Activated CD4-positive, CD25-positive, alpha-beta regulatory T cell (primary cell): ENCODE data around the gene FAM25C.
"Not testable (repeated sequence)": the region's sequence is repeated elsewhere in the genome, so short reads cannot be mapped to it uniquely, and the experiment has no call there.

Source experiments
- DNase-seq, 4 experiments: peaks; one replicate each; lab custom pipeline; 2025; lab: John Stamatoyannopoulos, UW

Gene FAM25C

DNA sequence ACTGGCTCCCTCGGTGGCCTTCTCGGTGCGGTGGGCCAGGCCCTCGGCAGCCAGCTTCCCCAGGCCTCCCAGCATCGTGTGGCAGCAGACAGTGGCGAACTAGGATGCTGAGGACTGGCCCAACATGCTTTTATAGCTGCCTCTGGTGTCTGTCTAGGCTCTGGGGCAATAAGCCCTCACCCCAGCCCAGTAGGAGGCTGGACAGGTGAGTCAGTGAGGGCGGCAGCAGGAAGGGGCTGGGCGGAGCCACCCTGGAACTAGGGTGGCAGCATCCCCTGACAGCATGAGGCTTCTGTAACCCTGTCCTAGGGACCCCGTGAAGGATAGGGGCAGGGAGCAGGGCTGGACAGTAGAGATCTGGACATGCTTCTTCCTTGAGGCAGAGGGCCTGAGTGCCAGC is at the start of gene FAM25C:
Gene FAM25C, minus strand, starts transcription at position 101 of the 400 bp plus-strand sequence. Its CDS starts 26 bp downstream, at position 75.
- not testable (repeated sequence) for DNase-seq

DNA sequence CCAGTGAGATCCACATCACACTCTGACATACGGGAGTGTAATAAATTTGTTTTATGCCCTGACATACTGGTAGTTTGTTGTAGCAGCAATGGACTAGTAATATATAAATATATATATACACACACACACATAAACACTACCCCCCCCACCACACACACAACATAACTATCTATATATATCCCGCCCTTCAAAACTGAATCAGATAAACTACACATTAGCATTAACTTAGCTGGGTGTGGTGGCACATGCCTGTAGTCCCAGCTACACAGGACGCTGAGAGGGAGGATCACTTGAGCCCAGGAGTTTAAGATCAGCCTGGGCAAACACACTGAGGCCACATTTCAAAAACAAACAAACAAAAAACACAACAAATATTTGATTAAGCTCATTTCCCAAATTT is 45.0 kb upstream of the FAM25C start:
- DNase-seq = not testable (repeated sequence)

DNA sequence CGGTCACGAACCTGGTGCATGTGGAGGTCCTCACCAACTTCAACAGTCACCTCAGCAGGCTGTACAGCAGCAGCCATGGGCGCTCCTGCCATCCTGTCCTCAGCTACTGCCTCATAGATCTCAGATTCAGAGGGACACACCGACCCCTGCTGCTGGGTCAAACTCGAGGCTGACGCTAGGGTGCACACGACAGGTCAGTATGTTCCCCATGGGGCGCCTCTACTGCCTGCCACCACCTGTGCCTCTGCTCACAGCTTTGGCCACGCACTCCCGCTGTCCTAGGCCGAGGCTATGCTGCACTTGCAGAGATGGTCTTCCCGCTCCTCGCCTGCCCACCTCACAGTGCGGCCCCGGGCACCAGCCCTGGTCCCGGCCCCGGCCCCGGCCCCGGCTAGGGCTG is 31.8 kb upstream of the FAM25C start:
- not testable (repeated sequence) for DNase-seq

DNA sequence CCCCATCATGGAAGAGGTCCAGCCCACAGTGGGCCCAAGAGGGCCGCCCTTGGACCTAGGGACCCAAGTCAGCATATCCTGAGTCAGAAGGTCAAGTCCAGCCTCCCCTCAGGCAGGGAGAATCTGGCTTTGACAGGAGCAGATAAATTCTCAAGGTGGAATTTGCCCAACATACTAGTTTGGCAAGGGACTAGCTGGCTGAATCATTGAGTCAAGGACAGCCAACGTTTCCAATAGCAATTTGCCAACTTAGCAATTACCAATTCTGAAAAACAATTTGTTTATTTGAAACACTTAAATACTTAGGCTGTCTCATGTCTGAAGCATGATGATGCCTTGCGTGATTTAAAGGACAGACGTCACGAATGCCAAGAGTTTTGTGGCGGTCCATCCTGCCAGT is 2.7 kb upstream of the FAM25C start:
- not testable (repeated sequence) for DNase-seq

DNA sequence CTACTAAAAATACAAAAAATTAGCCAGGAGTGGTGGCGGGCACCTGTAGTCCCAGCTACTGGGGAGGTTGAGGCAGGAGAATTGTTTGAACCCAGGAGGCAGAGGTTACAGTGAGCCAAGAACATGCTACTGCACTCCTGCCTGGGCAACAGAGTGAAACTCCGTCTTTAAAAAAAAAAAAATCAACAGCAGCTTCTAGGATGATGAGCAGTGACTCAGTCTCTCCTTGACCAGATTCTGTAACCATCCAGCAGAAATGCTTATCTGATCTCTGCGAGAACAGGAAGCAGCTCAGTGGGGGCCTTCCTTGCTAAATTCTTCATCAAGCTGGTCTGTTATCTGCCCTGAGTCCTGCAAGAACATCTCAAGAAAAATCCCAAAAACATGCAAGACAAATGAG is 5.5 kb downstream of the FAM25C start:
- DNase-seq = not testable (repeated sequence)

DNA sequence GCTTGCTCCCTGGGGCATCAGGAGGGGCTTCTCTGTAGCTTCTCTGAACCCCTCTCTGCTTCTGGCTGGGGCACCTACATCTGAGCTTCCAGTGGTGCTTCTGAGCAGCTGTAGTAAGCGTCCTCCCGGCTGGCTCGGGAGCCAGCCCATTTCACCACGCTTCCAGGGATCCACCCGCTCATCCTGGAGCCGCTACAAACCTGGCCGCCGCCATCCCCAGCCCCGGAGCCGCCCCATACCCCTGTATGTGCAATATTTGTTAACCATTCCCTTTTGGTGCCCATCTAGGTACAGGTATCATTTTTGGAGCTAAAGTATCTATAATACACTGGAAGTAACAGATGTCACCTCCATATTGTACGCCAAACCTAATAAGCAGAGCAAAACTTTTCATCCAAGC is 7.0 kb downstream of the FAM25C start:
- not testable (repeated sequence) for DNase-seq

DNA sequence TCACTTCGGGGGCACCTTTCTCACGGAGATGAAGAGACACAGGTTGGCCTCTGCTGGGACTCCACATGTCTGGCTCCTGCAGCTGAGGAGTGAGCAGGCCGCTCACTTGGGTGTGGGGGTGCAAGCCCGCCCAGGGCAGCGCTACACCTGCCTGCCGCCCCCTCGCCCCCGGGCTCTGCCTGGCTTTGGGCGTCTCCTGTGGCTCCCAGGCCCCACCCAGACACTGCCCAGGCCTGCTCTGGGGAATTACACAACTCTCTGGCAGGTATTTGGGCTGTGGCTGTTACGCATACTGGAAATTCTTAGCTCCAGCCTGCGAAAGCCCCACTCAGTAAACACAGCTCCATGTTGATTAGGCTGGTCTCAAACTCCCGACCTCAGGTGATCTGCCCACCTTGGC is 7.9 kb downstream of the FAM25C start:
- not testable (repeated sequence) for DNase-seq

DNA sequence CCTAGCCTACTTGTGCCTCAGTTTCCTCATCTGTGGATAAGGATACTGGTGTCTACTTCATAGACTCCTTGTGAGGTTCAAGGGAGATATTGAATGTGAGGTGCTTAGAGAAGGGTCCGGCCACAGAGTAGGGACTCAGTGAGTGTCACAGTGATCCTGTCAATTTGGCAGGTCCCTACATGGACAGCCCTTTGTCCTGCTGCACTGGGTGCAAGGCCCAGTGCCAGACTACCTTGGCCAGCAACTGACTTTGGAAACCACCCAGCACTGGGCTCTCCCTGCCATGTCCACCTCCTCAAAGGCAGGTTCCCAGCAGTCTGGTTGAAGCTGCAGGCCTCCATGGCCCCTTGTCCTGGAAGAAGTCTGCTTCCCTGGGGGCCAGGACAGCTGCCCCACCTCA is 9.5 kb downstream of the FAM25C start:
- DNase-seq = not testable (repeated sequence)

DNA sequence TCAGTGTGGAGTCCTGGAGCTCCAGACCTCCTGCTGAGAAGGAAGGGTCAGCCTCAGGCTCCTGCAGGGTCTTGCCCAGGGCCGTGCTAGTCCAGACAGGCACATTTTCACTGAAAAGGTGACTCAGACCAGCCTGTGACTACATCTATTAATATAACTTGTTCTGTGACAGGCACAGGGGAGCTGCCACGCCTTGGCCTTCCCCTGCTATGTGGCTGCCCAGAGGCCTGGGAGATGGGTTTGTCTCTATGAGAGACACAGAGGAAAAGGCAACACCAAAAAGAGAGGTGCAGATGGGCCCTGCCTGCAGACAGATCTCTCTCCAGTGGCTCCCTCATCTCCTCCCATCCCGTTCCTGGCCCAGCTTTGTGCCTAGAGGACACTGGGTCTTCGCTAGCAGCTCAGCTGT is 10.0 kb downstream of the FAM25C start:
- DNase-seq = not testable (repeated sequence)

DNA sequence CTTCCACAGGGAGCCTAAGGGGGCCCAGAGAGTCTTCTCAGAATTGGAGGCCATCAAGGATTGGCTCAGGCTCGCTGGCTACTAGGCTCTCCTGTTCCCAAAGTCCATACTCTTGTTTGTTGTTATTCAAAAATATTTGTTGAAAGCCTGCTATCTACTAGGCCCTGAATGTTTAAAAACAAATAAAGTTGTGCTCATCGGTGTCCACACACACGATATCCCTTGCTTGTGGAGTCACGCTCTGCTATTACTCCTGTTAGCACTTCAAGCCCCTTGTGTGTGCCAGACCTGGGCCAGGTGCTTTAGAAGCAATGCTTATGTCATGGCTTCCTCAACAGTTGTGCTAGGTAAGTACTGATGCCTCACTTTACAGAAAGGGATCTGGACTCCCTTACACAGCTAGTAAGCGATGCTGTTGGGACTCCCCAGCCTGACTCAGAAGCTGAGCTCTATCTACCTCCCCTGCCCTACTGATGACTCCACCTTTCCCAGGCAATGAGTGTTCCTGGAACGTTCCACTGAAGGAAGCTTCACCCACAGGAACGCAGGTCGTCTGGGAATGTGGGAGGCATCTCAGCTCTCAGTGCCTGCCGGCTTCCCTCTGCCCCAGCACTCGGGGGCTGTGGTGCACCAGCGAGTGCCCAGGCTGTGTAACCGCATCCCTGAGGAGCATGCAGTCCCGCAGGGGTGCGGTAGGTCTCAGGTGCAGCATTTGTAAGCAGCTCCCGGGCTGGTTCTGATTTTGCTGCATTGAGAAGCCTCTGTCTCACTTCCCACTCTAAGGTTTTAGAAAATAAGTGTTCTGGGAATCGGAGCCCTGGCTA is 10.7 kb downstream of the FAM25C start:
- DNase-seq = not testable (repeated sequence)

DNA sequence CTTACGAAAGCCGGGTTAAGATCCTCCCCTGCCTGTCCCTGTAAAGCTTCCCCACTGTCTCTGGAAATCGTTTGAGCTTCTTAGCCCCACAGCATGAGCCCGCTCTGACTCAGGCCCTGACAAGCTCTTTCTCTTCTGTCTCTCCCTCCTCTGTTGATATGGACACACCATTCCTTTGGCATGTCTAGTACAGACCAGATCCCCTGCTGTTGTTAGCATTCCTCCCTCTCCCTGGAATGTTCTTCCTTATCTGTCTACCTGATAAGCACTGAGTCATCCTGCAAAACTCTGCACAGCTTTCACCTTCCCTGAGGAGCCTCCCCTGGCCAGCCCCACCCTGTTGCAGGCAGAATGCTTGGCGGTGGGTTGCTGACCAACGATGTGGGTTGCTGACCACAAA is 11.6 kb downstream of the FAM25C start:
- not testable (repeated sequence) for DNase-seq

DNA sequence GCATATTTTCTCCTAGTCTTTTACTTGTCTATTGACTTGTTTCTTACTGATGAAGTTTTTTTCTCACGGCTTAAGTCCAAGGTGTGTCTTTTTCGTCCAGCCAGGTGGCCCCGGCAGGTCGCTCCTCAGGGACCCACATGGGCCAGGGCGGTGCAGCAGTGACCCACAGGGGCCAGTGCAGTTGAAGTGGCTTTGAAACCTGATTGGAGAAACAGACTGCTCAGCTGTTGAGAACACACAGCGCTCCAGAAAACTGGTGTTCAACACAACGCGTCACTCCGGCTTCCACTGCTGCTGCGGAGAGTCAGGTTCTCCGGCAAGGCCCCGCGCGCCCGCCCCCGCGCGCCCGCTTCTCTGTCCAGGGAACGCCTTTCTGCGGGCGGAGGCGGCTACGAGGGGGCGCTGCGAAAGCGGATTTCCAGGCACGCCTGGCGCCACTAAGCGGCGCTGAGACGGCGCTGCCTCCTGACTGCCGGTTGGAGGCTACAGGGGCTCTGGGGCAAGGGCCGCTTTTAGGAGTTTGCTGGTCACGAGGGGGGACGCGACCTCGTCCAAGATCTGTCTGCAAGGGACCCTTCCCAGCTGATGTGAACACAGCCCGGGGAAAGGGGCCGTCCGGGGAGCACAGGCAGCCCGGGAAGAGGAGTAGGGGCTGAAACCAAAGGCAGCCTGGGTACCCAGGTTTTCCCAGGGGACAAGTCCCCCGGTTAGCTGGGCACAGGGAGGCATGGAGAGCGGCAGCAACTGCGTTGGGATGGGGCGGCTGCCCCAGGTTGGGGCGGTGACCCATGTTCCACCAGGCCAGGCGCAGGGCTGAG is 13.0 kb downstream of the FAM25C start:
- DNase-seq = not testable (repeated sequence)

DNA sequence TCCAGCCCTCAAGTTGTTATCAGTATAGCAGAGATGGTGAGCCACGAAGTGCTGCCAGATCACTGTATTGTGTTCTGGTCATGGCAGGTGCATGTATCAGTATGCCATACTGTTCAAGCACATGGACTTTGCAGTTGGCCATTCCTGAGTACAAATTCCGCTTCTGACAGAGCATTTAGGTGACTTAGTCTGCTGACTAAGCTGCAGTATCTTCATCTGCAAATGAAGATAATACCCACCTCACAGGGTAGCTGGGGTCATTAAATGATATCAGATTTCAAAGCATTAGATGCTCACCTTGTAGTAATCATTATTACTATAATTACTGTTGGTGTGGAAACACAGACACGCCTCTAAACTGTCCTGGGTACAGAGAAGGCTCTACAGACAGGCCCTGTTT is 24.2 kb downstream of the FAM25C start:
- not testable (repeated sequence) for DNase-seq

DNA sequence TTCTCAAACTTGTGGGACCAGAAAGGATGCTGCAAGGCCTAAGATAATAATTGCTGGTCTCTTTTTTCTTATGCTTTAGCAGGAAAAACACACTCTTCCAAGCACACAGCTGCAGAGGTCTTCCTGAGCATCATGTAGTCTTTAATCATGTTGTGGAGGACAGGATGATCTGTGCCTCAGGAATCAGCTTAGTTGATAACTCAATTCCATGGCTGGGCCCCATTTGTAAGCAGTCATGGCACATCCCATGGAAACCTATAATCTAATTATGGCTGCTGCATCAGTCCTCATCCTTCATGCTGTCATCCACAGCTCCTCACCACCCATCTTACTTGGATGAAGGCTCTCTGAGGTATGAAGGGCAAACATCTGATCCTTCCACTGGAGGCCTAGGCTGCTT is 26.5 kb downstream of the FAM25C start:
- DNase-seq = not testable (repeated sequence)

DNA sequence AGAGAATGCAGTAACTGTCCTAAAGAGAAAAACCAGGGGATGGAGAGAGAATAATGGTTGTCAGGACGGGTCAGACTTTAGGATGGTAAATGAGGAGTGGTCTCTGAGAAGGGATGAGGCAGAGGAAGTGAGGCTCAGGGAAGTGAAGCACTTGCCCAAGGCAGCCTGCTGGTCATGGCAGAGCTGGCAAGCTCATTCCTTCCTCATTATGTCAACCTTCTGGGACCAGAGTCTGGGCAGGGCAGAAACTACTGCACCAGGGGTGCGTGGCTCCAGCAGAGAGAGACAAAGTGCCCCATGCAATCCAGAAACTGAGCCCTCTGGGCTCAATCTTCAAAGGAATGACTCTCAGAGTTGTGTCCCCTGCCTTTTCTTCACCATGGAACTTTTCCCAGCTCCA is 27.5 kb downstream of the FAM25C start:
- DNase-seq = not testable (repeated sequence)

DNA sequence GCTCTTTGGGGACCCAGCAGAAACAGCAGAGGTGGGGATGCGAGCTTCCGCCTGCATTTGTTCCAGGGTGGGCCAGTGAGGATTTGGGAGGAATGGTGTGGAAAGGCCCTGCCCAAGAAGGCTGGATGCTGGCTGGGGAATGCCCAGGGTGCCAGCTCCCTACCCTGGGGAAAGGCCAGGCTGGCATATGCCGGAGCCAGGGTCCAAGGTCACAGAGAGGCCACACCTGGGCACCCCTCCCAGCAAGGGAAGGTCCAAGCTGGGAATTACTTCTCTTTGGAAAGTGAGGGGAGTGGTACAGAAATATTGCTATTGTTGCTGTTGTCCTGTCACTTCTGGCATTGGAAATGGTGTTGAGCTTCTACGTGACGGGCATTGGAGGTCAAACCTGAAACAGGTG is 28.0 kb downstream of the FAM25C start:
- DNase-seq = not testable (repeated sequence)

DNA sequence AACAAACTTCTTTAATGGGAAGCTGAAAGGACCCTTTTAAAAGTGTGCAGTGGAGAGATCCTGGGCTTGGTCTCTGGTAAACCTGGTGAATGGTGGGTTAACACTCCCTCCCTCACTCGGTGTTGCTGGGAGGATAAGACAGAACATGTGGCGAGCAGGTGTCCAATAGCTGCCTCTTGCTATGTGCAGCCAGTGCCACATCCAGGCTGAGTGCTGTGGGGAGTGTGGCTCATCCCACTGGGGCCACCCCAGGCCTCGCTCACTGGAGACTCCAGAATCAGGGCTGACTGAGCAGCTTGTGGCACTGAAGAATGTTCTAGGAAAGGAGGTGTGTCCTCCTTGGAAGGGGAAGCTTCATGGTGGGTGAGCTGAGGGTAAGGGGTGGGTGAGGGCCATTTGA is 29.5 kb downstream of the FAM25C start:
- not testable (repeated sequence) for DNase-seq

DNA sequence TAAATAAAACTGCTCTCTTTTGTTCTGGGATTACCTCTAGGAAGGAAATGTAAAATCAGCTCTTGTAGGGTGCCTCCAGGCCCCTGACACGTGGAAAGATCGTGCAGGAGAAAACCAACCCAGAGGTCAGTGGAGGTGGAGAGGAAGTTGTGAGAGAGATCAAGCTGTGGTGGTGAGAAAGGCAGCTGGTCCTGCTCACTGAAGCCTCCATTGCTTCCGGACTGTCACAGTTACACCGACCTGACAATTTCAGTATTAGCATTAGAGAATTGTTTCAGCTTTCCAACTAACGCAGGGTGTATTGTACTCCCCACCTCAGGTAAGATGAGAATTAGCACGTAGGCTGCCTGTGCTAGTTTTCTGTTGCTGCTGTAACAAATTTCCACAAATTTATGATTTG is 30.6 kb downstream of the FAM25C start:
- not testable (repeated sequence) for DNase-seq

DNA sequence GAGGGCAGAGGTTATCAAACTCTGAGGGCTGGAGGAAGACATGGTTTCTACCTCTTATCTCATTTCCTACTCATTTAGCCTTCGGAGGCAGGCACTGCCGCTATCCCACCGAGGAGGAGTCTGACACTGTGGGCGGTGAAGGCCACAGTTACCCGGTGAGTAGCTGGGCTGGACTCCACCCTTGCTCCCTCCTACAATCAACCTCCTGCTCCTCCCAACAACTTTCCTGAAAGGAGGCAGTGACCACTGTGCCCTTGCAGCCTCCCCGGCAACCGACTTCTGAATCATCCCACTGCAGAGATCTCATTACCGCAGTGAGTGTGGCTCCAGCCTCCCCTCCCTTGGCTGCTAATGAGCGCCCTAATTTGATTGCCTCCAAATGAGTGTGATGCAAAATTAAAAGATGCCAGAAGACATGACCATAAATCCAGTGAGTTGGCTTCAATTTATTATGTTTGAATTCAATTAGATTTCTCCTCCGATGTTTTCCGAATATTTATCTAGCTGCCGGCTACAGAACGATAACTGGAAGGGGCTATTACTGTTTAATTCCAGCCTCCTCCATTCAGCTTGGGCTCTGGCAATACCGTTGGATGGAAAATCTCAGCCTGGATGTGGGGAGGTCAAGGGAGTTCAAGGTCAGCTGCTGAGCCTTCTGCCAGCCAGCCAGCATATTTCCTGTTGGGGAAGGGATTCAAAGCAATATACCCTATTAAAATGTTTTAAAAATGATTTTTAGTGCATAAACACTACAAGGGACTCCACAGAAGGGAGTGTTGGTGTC is 35.1 kb downstream of the FAM25C start:
- not testable (repeated sequence) for DNase-seq

DNA sequence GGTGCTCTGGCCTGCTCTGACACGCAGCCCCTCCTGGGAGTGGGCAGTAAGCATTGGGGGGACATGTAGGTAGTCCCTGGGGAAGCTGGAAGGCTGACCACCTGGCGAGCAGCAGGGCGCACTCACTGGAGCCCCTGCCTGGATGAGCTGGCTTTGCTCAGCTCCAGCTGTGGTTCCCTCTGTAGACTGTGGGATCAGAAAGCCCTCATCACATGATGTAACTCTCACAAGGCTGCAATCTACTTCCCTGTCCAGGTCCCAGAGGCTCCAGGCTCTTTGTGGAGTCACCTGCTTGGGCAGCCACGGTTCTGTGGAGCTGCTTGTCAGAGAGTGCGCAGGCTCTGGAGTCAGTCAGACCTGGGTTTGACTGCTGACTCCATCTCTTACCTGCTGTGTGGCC is 36.8 kb downstream of the FAM25C start:
- DNase-seq = not testable (repeated sequence)

DNA sequence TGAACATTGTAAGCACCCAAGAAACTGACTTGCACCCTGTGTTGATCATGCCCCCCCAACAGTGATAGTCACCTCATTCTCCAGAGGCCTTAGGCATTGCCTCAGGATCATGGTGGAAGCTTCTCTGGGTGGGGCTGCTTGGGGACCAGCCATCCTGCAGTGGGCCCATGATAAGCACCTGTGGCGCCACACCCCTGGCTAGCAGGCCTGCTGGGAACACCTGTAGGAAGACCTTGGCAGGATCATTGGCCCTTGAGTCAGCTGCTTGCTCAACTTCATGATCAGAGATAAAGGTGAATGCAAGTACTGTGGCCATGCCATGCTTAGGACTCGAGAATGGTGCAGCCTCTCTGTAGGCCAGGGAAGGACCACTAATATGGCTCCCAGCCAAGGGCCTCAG is 38.9 kb downstream of the FAM25C start:
- not testable (repeated sequence) for DNase-seq

DNA sequence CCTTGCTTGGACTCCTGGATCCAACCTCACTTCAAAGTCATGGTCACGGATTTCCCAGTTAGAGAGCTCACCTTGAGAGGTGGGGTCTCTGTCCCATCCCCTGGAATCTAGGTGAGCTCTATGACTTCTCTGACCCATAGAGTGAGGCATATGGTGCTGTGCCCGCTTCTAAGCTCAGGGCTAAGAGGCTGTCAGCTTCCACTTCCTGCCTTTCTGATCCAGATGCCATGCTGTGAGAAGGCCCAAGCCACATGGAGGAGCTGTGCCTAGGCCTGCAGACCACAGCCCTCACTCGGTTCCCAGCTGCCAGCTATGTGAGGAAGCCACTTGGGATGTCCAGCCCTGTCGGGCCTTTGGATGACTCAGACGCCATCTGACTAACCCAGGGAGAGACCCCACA is 39.9 kb downstream of the FAM25C start:
- DNase-seq = not testable (repeated sequence)
